ENCODE results near the gene LCE5A.
"Not testable (repeated sequence)": the region's sequence is repeated elsewhere in the genome, so short reads cannot be mapped to it uniquely, and the experiment has no call there.

LCE5A gene

GRCh38 chr1:152510503-152510902 lies at the start of gene LCE5A:
LCE5A (plus strand) TSS chr1:152510803; CDS start chr1:152511535, 732 bp downstream.
- DNase-seq, result no peak

GRCh38 chr1:152461544-152461943 lies 49.1 kb upstream of the LCE5A start:
- DNase-seq, result peak; percentile 81

GRCh38 chr1:152462636-152463035 lies 48.0 kb upstream of the LCE5A start:
- no peak for DNase-seq

- no peak for DNase-seq
Measured at GRCh38 chr1:152466217-152466616, 44.4 kb upstream of the LCE5A start.

- no peak for DNase-seq
Measured at GRCh38 chr1:152473887-152474537, 36.6 kb upstream of the LCE5A start.

GRCh38 chr1:152479792-152480595 lies 30.6 kb upstream of the LCE5A start:
- DNase-seq, result peak; percentile 77

- DNase-seq, result no peak
Measured at GRCh38 chr1:152481869-152482664, 28.5 kb upstream of the LCE5A start.

GRCh38 chr1:152486400-152487006 lies 24.1 kb upstream of the LCE5A start:
- DNase-seq, result no peak

GRCh38 chr1:152487871-152488270 lies 22.7 kb upstream of the LCE5A start:
- DNase-seq, result no peak

- DNase-seq, result not testable (repeated sequence)
Measured at GRCh38 chr1:152491537-152491936, 19.1 kb upstream of the LCE5A start.

GRCh38 chr1:152495066-152495675 lies 15.4 kb upstream of the LCE5A start:
- DNase-seq, result no peak

- DNase-seq, result no peak
Measured at GRCh38 chr1:152497273-152497672, 13.3 kb upstream of the LCE5A start.

- DNase-seq, result no peak
Measured at GRCh38 chr1:152501704-152502103, 8.9 kb upstream of the LCE5A start.

- DNase-seq, result no peak
Measured at GRCh38 chr1:152502496-152503180, 8.0 kb upstream of the LCE5A start.

GRCh38 chr1:152505083-152505482 lies 5.5 kb upstream of the LCE5A start:
- no peak for DNase-seq

- no peak for DNase-seq
Measured at GRCh38 chr1:152506899-152507498, 3.6 kb upstream of the LCE5A start.

GRCh38 chr1:152511596-152511995 lies 993 bp downstream of the LCE5A start:
- DNase-seq, result no peak

GRCh38 chr1:152513081-152513480 lies 2.5 kb downstream of the LCE5A start:
- DNase-seq, result no peak

- no peak for DNase-seq
Measured at GRCh38 chr1:152514715-152515433, 4.3 kb downstream of the LCE5A start.

GRCh38 chr1:152515434-152515783 lies 4.8 kb downstream of the LCE5A start:
- DNase-seq, result no peak

- no peak for DNase-seq
Measured at GRCh38 chr1:152516082-152516481, 5.5 kb downstream of the LCE5A start.

All from CD4-positive, alpha-beta T cell treated with Interleukin-10 for 1 hour (primary cell).